Right forelimb (tissue), 1 donor: ENCODE measurements around the gene LTO1.

Source experiments
- DNase-seq: peaks from one replicate; pipeline ENCODE4 v3.0.0-alpha.2; 2018

LTO1 gene

DNA sequence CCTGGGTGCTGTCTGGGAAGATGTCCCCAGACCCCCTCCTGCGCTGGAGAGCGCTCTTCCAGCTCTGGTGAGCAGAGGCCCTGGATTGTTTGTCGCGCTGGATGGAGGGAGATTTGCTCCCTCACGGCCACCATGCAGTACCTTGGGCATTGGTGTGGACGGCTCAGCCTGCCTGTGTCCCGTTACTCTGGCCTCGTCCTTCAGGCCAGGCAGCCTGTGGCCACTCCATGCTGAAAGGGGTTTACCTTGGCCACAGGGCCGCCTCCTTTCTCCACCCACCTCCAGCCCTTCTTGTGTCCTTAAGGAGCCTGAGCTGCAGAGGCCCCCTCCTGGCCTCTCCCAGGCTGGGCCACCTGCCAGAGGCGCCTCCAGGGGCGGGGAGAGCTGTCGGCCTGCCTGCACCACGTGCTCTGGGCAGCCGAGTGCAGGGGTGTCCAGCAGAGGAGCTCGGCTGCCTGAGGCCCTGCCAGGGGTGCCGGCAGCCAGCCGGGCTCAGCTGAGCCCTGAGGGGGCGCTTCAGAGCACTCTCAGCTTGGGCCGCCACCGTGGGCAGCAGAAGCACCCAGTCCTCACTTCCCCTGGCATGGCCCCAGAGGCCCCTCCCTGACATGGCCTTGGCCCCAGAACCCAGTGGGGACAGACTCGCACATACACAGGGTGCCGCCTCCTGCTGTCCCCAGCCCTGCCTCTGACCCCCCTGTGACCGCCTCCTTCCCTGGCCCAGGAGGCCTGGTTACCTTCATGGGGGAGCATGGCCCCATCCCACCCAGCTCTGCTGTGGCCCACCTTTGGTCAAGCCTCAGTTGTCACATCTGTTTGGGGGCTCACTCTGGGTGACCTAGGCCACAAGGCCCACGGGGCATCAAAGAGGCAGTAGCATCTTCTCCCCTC is 30.8 kb downstream of the LTO1 start:
- peak; percentile 87 for DNase-seq

DNA sequence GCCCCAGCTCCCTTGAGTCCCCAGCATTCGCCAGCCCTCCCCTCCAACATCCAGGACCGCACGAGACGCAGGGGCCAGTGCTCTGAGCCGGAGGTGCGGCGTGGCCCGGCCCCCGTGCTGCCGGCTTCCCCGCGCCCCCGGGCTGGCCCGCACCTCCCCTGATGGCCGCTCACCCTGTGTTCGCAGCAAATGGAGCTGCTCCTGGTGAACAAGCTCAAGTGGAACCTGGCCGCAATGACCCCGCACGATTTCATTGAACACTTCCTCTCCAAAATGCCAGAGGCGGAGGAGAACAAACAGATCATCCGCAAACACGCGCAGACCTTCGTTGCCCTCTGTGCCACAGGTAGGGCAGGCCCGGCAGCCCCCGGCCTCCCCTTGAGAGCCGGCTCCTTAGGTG is 31.5 kb downstream of the LTO1 start:
- no peak for DNase-seq

DNA sequence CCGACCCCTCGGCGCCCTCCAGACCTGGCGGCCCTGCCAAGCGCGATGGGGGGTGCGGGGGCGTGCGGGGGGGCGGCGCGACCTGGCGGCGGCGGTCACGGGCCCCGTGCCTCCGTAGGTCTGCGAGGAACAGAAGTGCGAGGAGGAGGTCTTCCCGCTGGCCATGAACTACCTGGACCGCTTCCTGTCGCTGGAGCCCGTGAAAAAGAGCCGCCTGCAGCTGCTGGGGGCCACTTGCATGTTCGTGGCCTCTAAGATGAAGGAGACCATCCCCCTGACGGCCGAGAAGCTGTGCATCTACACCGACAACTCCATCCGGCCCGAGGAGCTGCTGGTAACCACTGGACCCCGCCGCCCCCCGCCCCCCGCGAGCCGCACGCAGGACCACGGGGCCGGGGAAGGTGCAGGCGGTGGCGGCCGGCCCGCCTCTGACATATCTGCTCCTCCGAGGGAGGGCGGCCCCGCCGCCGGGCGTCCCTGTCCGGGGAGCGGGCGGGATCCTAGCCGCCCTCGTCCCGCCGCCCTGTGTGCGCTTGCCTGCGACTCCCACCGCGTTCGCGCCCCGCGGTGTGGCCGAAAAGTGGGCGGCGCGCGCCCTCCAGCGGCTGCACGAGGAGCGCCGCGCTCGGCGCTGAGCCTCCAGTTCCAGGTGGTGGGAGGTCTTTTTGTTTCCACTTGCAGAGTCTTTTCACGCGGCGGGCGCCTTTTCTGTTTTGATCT is 32.1 kb downstream of the LTO1 start:
- DNase-seq, result peak; percentile 93

DNA sequence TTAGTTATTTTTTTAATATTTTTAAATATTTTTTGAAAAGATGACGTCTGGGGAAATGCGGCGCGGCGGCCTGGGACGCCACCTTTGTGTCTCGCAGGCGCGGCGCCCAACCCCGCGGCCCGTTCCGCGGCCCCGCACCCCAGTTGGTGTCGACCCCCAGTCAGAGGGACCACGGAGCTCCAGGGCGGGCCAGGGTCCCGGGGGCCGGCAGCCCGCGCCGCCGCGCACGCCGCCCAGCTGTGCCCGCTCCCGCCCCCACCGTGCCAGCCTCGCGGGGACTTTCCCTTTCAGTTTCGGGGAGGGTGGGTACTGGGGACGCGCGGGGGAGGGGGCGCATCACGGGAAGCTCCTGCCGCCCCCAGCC is 32.6 kb downstream of the LTO1 start:
- DNase-seq, result peak; percentile 73

DNA sequence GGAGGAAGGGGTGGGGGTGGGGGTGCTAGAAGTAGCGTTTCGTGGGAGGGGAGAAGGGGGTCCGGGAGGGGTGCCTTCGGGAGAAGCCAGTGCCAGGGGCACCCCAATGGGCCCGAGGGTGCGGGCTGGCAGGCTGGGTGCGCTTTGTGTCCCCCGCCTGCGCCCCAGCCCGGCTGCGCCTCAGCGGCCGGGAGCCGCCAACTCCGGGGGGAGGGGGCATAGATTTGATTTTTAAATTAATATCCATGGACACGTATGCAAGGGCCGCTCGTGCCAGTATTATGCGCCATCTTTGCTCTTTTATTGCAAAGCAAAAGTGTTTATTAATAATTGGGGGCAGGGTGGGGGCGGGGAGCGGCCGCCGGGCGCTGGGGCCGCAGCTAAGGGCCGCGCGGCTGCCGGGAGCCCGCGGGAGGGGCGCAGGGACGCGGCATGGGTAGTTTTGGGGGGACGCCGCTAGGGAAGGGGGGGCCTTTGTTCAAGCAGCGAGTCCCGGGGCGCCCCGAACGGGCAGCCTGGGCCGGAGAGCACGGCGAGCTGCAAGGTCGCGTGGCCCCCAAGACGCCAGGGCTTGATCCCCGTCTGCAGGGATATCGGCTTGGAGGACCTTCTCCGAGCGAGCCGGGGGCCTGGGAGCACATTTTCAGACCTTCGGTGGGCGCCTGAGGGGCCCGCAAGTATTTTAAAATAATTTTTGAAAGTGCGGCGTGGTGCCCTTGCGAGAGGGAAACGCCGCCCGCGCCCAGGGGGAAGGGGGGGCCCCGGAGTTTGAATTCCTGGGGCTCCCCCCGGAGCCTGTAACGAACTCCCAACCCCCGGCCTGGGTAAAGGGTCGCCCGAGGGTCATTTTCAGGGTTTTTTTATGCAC is 33.2 kb downstream of the LTO1 start:
- no peak for DNase-seq

DNA sequence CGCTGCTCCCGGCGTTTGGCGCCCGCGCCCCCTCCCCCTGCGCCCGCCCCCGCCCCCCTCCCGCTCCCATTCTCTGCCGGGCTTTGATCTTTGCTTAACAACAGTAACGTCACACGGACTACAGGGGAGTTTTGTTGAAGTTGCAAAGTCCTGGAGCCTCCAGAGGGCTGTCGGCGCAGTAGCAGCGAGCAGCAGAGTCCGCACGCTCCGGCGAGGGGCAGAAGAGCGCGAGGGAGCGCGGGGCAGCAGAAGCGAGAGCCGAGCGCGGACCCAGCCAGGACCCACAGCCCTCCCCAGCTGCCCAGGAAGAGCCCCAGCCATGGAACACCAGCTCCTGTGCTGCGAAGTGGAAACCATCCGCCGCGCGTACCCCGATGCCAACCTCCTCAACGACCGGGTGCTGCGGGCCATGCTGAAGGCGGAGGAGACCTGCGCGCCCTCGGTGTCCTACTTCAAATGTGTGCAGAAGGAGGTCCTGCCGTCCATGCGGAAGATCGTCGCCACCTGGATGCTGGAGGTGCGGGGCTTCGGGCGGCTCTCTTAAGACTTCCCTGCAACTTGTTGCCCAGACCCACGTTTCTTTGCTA is 34.1 kb downstream of the LTO1 start, which contains the start of gene CCND1:
CCND1 (plus strand) TSS at position 162 of the 587 bp plus-strand sequence; CDS start at position 320, 158 bp downstream.
- DNase-seq, result peak; percentile 85

DNA sequence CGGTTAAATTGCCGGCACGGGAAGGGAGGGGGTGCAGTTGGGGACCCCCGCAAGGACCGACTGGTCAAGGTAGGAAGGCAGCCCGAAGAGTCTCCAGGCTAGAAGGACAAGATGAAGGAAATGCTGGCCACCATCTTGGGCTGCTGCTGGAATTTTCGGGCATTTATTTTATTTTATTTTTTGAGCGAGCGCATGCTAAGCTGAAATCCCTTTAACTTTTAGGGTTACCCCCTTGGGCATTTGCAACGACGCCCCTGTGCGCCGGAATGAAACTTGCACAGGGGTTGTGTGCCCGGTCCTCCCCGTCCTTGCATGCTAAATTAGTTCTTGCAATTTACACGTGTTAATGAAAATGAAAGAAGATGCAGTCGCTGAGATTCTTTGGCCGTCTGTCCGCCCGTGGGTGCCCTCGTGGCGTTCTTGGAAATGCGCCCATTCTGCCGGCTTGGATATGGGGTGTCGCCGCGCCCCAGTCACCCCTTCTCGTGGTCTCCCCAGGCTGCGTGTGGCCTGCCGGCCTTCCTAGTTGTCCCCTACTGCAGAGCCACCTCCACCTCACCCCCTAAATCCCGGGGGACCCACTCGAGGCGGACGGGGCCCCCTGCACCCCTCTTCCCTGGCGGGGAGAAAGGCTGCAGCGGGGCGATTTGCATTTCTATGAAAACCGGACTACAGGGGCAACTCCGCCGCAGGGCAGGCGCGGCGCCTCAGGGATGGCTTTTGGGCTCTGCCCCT is 34.7 kb downstream of the LTO1 start:
- no peak for DNase-seq

DNA sequence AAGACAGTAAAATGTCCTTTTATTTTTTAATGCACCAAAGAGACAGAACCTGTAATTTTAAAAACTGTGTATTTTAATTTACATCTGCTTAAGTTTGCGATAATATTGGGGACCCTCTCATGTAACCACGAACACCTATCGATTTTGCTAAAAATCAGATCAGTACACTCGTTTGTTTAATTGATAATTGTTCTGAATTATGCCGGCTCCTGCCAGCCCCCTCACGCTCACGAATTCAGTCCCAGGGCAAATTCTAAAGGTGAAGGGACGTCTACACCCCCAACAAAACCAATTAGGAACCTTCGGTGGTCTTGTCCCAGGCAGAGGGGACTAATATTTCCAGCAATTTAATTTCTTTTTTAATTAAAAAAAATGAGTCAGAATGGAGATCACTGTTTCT is 35.3 kb downstream of the LTO1 start:
- no peak for DNase-seq

DNA sequence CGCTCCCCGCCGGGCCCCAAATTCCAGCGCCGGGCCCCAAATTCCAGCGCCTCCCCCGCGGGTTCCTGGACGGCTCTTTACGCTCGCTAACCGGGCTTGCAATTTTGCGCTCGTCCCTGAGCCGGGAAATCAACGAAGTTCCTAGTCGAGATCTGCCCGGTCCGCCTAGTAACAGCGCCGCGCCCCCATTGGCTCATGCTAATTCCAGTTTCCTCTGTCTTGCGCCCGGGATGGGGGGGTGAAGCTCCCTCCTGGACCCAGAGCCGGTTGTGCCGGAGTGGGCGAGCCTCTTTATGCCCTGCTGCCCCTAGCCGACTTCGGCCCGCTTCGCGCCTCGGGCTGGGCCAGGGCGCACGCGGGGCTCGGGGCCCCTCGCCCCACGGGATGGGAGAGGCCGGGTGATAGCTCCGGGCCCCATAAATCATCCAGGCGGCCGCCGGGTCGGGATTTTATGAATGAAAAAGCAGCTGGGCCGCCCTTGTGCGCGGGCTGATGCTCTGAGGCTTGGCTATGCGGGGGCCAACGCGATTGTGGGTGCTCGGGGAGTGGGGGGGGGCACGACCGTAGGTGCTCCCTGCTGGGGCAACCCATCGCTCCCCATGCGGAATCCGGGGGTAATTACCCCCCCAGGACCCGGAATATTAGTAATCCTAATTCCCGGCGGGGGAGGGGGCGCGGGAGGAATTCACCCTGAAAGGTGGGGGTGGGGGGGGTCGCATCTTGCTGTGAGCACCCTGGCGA is 36.0 kb downstream of the LTO1 start:
- peak; percentile 95 for DNase-seq

DNA sequence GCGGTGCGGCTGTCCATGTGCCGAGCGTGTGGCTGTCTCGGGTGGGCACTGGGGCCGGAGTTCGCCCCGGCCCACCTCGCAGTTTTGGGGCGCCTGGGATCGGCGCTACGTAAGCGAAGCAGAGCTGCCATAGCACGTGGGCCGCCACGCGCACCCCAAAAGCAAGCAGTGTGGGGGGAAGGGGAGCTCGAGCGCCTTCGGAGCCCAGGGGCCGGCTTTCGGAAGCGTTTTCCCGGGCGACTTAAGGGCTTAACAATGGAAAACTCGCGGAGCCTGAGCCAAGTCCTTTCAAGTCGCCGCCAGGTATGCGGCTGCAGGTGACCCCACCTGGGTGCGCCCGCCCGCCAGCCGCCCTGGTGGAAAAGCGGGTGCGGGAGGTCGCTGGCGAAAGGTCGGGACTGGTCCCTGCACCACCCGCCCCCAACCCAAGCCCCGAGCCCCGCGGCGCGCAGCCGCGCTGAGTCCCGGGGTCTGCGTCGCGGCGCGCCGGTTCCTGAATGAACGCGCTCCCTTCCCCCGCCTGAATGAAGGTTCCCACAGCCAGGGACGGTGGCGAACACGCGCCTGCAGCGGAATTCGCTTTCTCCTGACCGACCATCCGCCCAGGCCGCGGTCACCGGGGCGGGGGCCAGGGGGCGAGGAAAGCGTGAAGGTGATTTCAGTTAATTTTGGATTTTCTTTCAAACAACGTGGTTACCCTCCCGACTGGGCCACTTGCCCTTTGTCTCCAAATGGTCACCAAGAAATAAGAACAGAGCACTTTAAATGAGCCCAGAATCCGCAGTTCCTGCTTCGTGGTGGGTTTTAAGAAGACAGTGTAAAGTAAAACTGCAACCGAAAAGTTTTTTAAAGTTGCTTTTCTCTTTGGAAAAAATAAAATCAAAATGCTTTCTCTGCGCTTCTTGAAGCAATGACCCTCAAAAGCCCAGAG is 36.9 kb downstream of the LTO1 start:
- DNase-seq, result peak; percentile 79

DNA sequence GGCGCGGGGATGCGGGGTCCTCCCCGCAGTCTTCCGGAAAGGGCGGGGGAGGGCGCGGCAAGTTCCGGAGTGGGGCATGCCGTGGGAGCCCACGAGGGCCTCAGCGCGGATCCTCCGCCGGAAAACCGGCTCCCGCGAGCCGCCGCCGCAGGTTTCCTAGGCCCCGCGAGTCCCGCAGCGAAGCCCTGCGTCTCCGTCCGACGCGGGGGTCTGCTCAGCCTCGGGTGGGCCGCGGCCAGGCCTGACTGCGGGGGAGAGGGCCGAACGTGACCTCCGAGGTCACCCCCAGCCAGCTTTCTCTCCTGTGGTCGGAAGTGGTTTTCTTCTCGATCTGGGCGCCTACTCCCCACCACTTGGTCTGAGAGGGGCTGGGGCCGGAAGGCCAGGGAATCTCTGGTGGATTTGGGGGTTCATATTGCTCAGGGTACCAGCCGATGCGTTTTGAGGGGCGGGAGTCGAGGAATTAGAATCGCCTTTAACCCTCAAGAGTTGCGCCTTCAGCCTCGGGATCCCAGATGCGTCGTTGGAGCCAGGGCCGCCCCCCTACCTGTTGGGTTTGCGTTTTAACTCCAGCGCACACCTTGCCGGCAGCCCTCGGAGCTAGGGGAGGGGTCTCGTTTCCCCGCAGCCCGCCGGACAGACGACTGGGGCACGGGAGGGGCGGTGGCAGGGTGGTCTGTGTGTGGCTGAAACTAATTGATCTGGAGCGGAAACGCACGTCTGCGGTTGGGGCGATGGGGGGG is 37.8 kb downstream of the LTO1 start:
- DNase-seq, result peak; percentile 45

DNA sequence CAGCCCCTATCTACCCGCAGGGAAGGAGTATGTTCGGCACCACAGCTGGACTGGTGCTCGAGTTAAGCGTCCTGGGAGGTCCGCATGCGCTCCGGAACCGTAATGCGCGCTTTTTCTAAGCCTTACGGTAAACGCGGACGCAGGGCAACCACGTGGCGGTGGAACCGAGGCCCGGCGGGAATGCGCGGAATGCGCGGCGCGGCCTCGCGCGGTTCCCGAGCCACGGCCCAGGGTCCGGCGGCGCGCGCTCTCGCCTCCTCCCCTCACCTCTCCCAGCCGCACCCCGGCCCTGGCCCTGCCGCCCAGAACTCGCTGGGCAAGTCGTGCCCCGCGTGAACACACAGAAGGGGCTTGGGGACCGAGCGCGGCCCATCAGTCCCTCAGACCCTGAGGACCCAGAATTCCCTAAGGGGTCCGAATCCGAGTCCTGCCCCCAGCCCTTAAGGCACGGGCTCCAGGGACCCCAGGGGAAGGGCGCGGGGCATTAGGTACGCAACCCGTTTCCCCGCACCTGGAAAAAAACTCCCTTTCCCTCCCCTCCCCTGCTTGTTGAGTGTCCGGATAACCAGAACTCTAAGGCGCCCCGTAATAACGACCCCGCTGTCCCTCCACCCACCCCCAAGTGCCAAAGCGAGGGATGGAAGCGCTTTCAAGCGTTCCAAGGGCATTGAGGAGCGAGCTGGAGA is 38.5 kb downstream of the LTO1 start:
- DNase-seq, result peak; percentile 85

DNA sequence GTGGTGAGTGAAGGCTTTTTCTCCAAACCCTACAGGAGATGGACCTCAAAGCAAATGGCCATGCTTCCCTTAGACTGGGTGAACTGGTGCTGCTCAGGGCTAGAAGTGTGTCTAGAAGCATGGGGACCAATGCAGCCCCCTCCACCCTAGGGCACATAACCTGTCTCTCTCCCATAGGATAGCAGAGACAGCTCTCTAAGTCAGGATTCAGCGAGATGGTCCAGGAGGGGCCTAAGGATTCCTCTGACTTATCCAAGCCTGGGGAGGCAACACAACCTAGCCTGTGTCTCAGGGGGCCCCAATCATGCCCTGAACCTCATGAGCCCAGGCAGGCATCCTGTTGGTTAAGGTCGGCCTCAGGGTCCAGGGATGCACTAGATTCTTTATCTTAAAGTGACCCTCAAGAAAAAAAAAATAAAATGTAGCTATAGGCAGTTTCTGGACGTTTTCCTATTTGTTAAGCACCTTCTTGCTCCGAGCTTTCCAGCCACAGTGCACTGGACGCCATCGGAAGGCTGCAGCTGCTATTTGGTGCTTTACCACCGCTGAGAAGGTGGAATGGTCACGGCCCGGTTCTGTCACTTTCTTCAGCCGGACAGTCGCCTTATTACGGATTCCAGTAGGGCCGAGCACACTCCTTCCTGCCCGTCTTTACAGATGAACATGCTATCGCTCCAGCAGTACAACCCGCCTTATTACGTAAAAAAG is 39.2 kb downstream of the LTO1 start:
- DNase-seq, result peak; percentile 29

DNA sequence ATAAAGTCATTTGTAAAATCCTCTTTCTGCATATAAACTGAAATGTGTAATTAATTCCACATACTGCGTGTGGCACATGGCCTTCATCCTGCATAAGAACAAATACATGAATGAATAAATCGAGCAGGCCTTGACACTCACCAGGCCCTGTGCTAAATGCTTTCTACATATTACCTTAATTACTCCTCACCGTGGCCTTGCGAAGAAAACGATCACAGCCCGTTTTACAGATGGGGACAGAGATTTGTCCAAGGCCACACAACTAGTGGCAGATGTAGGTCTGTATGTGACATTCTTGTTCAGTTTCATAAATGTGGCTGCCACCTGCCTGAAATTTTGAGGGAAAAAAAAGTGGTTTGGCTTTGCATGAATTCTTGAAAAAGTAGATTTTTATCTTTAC is 40.0 kb downstream of the LTO1 start:
- DNase-seq, result no peak

DNA sequence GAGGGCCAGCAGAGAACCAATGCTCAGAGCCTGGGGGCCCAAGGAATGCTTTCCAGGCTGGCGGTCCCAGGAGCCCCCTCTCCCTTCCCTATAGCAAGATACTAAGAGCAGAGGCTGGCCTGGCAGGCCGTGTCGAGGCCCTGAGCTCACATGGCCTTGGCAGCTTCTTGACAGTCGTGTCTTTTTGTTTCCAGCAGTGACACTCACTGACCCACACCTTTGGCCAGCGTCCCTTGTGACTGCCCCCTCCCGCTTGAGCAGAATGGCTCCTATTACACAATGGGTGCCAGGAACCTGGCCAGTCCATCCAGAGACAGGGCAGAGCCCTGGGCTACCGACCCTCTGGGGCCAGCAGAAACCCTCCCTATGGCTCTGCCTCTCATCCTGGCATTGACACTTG is 40.6 kb downstream of the LTO1 start:
- peak; percentile 20 for DNase-seq

DNA sequence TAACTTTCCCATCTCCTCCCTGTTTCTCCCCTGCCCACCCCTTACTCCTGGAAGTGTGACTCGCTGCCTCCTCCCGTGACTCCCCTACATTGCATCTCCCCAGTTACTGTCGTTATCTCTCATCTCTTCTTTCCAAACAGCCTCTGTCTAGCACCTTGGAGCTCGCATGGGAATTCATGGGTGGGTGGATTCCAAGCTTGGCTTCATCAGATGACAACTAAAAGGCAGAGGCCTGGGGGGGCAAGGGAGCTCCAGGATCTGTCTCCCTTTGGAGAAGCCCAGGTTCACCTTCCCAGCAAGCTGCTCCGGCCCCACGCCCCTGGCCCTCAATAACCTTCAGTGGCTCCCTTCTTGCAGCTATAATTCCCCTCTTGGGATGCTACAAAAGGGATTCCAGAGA is 41.1 kb downstream of the LTO1 start:
- peak; percentile 10 for DNase-seq

DNA sequence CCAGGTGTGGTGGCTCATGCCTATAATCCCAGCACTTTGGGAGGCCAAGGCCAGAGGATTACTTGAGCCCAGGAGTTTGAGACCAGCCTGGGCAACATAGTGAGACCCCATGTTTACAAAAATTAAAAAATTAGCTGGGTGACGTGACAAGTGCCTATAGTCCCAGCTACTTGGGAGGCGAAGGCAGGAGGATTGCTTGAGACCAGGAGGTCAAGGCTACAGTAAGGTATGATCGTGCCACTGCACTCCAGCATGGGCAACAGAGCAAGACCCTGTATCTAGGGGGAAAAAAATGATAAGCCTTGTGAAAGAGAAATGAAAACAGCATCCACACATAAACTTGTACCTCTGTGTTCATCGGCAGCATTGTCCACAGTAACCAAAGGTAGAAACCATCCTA is 42.3 kb downstream of the LTO1 start:
- DNase-seq, result peak; percentile 11

DNA sequence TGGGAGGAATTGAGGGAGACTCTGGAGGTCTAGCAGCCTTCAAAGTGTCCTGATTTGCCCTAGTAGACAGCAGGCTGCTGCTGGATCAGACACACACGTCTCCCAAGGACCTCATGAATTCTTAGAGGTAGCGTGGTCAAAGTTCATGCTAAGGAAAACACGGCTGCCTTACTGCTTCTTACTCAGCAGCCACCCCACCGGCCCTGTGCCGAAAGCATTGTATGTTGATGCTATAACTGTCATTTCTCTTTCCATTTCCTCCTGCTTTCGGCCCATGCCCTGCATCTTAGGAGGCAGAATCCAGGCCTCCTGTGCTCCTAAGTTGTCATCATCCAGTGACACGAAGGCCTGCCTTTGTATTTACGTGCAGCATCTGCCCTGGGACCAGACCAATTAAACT is 44.7 kb downstream of the LTO1 start:
- no peak for DNase-seq
